K562 (cell line): Measurements from ENCODE around the gene SGK1. TPM values are rescaled to one million over a fixed set of nuclear protein-coding genes. Genes with fewer than 3 reads are reported as not detected.
A peak's percentile ranks its signal among the peaks of the same experiment; 100 is the strongest.

Experiments used
- ATF1 ChIP-seq, 2 experiments: fragments of 450-650 bp in 1 of 2; IDR thresholded peaks; 2 replicates each; pipeline ENCODE4 v1.6.1; 2016; ENCODE audit warnings: missing compliant biosample characterization in 1 of 2, missing genetic modification characterization in 1 of 2
- BDP1 ChIP-seq: IDR thresholded peaks from 3 replicates; pipeline ENCODE4 v1.6.1; 2011; ENCODE audit not compliant: insufficient read length, insufficient read depth
- C11orf30 ChIP-seq: fragments of 450-650 bp; IDR thresholded peaks from 2 replicates; pipeline ENCODE4 v1.6.1; 2016; ENCODE audit warnings: low read depth, mild to moderate bottlenecking
- E2F4 ChIP-seq: sonication (generic); formaldehyde crosslinking; IDR thresholded peaks from 2 replicates; pipeline ENCODE4 v1.8.0; 2022; ENCODE audit warnings: mild to moderate bottlenecking, low read depth, missing genetic modification reagents
- ESRRA ChIP-seq: fragments of 450-650 bp; IDR thresholded peaks from 2 replicates; pipeline ENCODE4 v1.6.1; 2014; ENCODE audit warnings: low read depth, mild to moderate bottlenecking, moderate library complexity, borderline replicate concordance
- GABPA ChIP-seq: fragments of 200-800 bp; sonication (Bioruptor generic); conservative IDR thresholded peaks from 2 replicates; pipeline ENCODE4 v1.6.1; 2016; ENCODE audit warnings: low read depth, missing genetic modification characterization, missing compliant biosample characterization
- MBD2 ChIP-seq: sonication (generic); IDR thresholded peaks from 2 replicates; pipeline ENCODE4 v1.6.1; 2016; ENCODE audit warnings: low read depth, borderline replicate concordance
- MEIS2 ChIP-seq: fragments of 450-650 bp; IDR thresholded peaks from 2 replicates; pipeline ENCODE4 v1.6.1; 2014; ENCODE audit warnings: mild to moderate bottlenecking; ENCODE audit not compliant: partially characterized antibody
- MLX ChIP-seq, 2 experiments: fragments of 450-650 bp in 1 of 2; sonication (generic) in 1 of 2; formaldehyde crosslinking; conservative IDR thresholded peaks; 2 replicates each; pipeline versions ENCODE4 v1.4.0 to v1.8.1; 2020 to 2022; ENCODE audit warnings: mild to moderate bottlenecking in 1 of 2, missing genetic modification reagents in 1 of 2
- RAD21 ChIP-seq, 2 experiments: fragments of 250-450 bp in 1 of 2; fragments of 450-650 bp in 1 of 2; sonication (Bioruptor Pico) in 1 of 2; formaldehyde crosslinking in 1 of 2; IDR thresholded peaks in 1 of 2; conservative IDR thresholded peaks in 1 of 2; 2 replicates each; pipeline versions ENCODE4 v1.4.0 to v1.8.0; 2020 to 2022; ENCODE audit warnings: mild to moderate bottlenecking in 2 of 2, moderate library complexity in 1 of 2
- RBM22 ChIP-seq: fragments of 200-400 bp; formaldehyde crosslinking; IDR thresholded peaks from 2 replicates; pipeline ENCODE4 v1.6.1; 2018; ENCODE audit warnings: low read length, low read depth; ENCODE audit not compliant: poor library complexity, severe bottlenecking
- SOX6 ChIP-seq: fragments of 450-650 bp; IDR thresholded peaks from 2 replicates; pipeline ENCODE4 v1.6.1; 2014; ENCODE audit warnings: mild to moderate bottlenecking
- ZC3H11A ChIP-seq: IDR thresholded peaks from 2 replicates; pipeline ENCODE4 v1.6.1; 2012; ENCODE audit warnings: low read depth, low read length, improper control_type of control experiment
- ZNF143 ChIP-seq: sonication (generic); formaldehyde crosslinking; IDR thresholded peaks from 2 replicates; pipeline ENCODE4 v1.9.0; 2022; ENCODE audit warnings: mild to moderate bottlenecking, missing genetic modification reagents
- ZNF23 ChIP-seq: fragments of 250-450 bp; sonication (Bioruptor Pico); IDR thresholded peaks from 2 replicates; pipeline ENCODE4 v1.4.0; 2020; ENCODE audit warnings: mild to moderate bottlenecking
- ZNF274 ChIP-seq: IDR thresholded peaks from 2 replicates; pipeline ENCODE4 v1.6.1; 2011; ENCODE audit warnings: low read depth, mild to moderate bottlenecking, low read length, moderate library complexity, borderline replicate concordance
- ZNF311 ChIP-seq: fragments of 250-450 bp; sonication (Bioruptor Pico); IDR thresholded peaks from 2 replicates; pipeline ENCODE4 v1.4.0; 2020; ENCODE audit warnings: mild to moderate bottlenecking, moderate library complexity
- ZNF316 ChIP-seq: fragments of 450-650 bp; IDR thresholded peaks from 2 replicates; pipeline ENCODE4 v1.6.1; 2016
- ZNF347 ChIP-seq: fragments of 450-650 bp; formaldehyde crosslinking; IDR thresholded peaks from 2 replicates; pipeline ENCODE4 v1.4.0; 2020; ENCODE audit warnings: low read depth, mild to moderate bottlenecking, moderate library complexity
- ZNF354B ChIP-seq: fragments of 250-450 bp; sonication (Bioruptor Pico); IDR thresholded peaks from 2 replicates; pipeline ENCODE4 v1.4.0; 2020
- polyA plus RNA-seq, 8 experiments: library from polyadenylated mRNA; depleted of rRNA in 4 of 8; stranded (reverse) in 5 of 8; unstranded in 3 of 8; fragments of >200 nt; fragmentation: Nextera tagmentation in 2 of 8; fragmentation: Illumina TruSeq in 1 of 8; extraction: Ambion mirVana in 2 of 8; extraction: Trizol in 1 of 8; gene quantifications; 2 replicates each; pipeline versions ENCODE4 v1.2.1 to v1.2.3, GENCODE V29; 2011 to 2014; ENCODE audit warnings: inconsistent platforms in 1 of 8, missing spikeins in 1 of 8
- total RNA-seq, 7 experiments: library from RNA; depleted of rRNA in 6 of 7; stranded (reverse); fragments of >200 nt in 6 of 7; fragmentation: Illumina TruSeq in 2 of 7; extraction: Trizol in 2 of 7; gene quantifications; 2 replicates each; pipeline versions ENCODE4 v1.2.1 to v1.2.3, GENCODE V29; 2011 to 2021; ENCODE audit warnings: low replicate concordance in 1 of 7
- TF ChIP-seq, protein P1 (sequence below): fragments of 450-650 bp; IDR thresholded peaks from 2 replicates; pipeline ENCODE4 v1.6.1; 2016; ENCODE audit warnings: low read depth, mild to moderate bottlenecking, moderate library complexity
- TF ChIP-seq, protein P2 (sequence below): fragments of 450-650 bp; IDR thresholded peaks from 2 replicates; pipeline ENCODE4 v1.6.1; 2016

SGK1 gene
- total and polyA plus RNA-seq, 9 of the 15 experiments (the other 6 are each of a cell fraction or from before 2014, with no cell fraction given), result 3.5 to 7.2 (median 3.9) TPM

GRCh38 chr6:134288538-134289203 lies 29.2 kb downstream of the SGK1 start (continued):
- TF ChIP-seq ESRRA (peak; percentile 76; the same call in 1 of the 2 replicates), ZC3H11A (no peak), MEIS2 (peak; percentile 95), RBM22 (no peak), RAD21 (CRISPR knock-in tag; conservative IDR thresholded peaks at IDR 0.05 in 1 of 2, IDR thresholded peaks at IDR 0.05 in 1 of 2) (peak in 1 of 2 experiments; percentile 21; a peak in 1 of 4 replicates), ZNF274 (no peak), ZNF354B (no peak), ZNF316 (peak; percentile 34; the same call in 1 of the 2 replicates), GABPA (tag) (peak; percentile 60), E2F4 (CRISPR knock-in tag) (no peak), ZNF23 (CRISPR knock-in tag) (no peak), ATF1 (CRISPR knock-in tag; IDR thresholded peaks at IDR 0.05) (no peak), ATF1 (tag; IDR thresholded peaks at IDR 0.05) (peak; percentile 10; the same call in 1 of the 2 replicates), ZNF143 (no peak), C11orf30 (peak; percentile 47; the same call in 1 of the 2 replicates), MBD2 (no peak), ZNF311 (CRISPR knock-in tag) (no peak), MLX (CRISPR knock-in tag; conservative IDR thresholded peaks at IDR 0.05) (no peak), BDP1 (no peak), SOX6 (peak; percentile 17; the same call in 1 of the 2 replicates), ZNF347 (CRISPR knock-in tag) (no peak)
- TF ChIP-seq, protein P1, sequence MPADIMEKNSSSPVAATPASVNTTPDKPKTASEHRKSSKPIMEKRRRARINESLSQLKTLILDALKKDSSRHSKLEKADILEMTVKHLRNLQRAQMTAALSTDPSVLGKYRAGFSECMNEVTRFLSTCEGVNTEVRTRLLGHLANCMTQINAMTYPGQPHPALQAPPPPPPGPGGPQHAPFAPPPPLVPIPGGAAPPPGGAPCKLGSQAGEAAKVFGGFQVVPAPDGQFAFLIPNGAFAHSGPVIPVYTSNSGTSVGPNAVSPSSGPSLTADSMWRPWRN, result no peak
- TF ChIP-seq, protein P2, sequence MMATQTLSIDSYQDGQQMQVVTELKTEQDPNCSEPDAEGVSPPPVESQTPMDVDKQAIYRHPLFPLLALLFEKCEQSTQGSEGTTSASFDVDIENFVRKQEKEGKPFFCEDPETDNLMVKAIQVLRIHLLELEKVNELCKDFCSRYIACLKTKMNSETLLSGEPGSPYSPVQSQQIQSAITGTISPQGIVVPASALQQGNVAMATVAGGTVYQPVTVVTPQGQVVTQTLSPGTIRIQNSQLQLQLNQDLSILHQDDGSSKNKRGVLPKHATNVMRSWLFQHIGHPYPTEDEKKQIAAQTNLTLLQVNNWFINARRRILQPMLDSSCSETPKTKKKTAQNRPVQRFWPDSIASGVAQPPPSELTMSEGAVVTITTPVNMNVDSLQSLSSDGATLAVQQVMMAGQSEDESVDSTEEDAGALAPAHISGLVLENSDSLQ, result peak; percentile 80
